ENCODE data around the gene SAMMSON. TPM values are rescaled to one million over a fixed set of nuclear protein-coding genes. Genes with fewer than 3 reads are reported as not detected.

Gene SAMMSON
- total RNA-seq, 1 donor from 2014 or later, result not detected

DNA sequence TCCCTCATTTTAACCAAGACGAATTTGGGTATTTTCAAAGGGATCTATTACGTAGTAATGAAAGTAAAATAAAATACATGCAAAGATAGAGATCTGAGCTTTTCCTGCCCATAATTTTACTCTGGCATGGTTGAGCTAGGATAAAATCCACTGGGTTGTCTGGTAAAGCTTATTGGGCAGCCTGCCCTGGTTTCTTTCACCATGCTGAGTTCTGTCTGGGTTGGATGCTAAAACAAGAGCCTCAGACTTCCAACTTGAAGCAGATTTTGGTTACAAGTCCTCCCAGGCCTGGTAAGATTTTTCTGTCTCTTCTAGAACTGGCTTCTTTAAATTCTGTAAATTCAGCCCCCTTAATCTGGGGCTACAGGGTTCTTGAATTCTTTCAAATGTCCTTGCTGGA, 86.8 kb downstream of the SAMMSON start:
- no peak overlapping the region for H3K27ac Mint-ChIP-seq (ENCODE audit: unreplicated experiment)
- no peak overlapping the region for H3K4me3 Mint-ChIP-seq (ENCODE audit: unreplicated experiment)
- no peaks in the 10 kb centered on the region for H3K9me3 Mint-ChIP-seq (ENCODE audit: unreplicated experiment)
- peaks cover 3% of the 10 kb centered on the region for H3K4me1 Mint-ChIP-seq (ENCODE audit: unreplicated experiment)
- TF ChIP-seq, protein P1, sequence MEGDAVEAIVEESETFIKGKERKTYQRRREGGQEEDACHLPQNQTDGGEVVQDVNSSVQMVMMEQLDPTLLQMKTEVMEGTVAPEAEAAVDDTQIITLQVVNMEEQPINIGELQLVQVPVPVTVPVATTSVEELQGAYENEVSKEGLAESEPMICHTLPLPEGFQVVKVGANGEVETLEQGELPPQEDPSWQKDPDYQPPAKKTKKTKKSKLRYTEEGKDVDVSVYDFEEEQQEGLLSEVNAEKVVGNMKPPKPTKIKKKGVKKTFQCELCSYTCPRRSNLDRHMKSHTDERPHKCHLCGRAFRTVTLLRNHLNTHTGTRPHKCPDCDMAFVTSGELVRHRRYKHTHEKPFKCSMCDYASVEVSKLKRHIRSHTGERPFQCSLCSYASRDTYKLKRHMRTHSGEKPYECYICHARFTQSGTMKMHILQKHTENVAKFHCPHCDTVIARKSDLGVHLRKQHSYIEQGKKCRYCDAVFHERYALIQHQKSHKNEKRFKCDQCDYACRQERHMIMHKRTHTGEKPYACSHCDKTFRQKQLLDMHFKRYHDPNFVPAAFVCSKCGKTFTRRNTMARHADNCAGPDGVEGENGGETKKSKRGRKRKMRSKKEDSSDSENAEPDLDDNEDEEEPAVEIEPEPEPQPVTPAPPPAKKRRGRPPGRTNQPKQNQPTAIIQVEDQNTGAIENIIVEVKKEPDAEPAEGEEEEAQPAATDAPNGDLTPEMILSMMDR (IDR thresholded peaks at IDR 0.05; ENCODE audit: unreplicated experiment), result no peak
- no peaks in the 10 kb centered on the region for H3K36me3 Mint-ChIP-seq (ENCODE audit: low read depth, unreplicated experiment)
- no peak for DNase-seq (ENCODE audit: low spot score)
- no peaks in the 10 kb centered on the region for H3K27me3 Mint-ChIP-seq (ENCODE audit: unreplicated experiment)

DNA sequence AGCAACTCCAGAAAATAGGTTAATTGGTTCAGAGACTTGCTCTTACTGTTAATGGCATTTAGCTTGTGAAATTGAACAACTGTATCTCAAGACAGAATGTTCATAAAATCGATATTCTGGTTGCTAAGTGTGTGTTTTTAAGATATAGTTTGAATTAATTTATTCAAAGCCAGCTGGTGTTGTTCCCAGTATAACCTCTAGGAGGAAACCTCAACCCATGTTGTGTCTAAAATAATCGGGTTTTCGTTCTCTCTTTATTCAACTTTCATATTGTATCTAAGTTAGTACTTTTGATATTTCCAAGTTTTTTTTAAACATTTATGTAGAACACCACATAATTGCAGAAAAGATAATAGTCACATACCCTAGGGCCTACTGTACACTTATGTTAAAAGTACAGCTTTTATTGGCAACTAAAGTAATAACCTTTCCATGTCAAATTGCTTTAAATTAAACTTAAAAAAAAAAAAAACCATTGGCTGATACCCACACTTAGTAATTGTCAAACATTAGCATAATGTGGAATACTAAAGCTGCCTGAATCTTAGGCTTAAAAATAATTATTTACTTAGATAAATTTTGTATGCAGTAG, 90.9 kb downstream of the SAMMSON start:
- TF ChIP-seq, protein P1 (IDR thresholded peaks at IDR 0.05; ENCODE audit: unreplicated experiment), result peak; percentile 80
- Mint-ChIP-seq H3K9me3 (ENCODE audit: unreplicated experiment) (no peaks in the 10 kb centered on the region), H3K27ac (ENCODE audit: unreplicated experiment) (no peak overlapping the region), H3K36me3 (ENCODE audit: low read depth, unreplicated experiment) (no peaks in the 10 kb centered on the region), H3K4me3 (ENCODE audit: unreplicated experiment) (no peak overlapping the region), H3K4me1 (ENCODE audit: unreplicated experiment) (no peaks in the 10 kb centered on the region), H3K27me3 (ENCODE audit: unreplicated experiment) (no peaks in the 10 kb centered on the region)
- DNase-seq (ENCODE audit: low spot score), result peak; percentile 5

DNA sequence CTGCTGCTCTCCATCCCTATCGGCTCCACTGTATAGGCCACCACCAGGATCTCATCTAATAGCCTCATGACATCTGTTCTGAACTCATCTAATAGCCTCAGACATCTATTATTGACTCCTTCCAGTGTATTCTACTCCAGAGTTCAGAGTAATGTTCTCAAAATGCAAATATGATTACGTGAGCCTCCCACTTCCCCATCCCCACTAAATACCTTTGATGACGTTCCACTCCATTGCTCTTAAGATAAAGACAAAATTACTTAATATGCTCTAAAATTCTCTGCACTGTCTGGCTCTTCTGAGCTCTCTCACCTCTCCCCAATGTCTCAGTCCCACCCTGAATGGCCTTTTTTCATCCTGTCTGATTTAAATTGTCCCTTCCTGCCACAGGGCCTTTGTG, 94.7 kb downstream of the SAMMSON start:
- Mint-ChIP-seq H3K36me3 (ENCODE audit: low read depth, unreplicated experiment) (no peaks in the 10 kb centered on the region), H3K4me1 (ENCODE audit: unreplicated experiment) (no peaks in the 10 kb centered on the region), H3K4me3 (ENCODE audit: unreplicated experiment) (no peak overlapping the region), H3K27ac (ENCODE audit: unreplicated experiment) (no peak overlapping the region), H3K27me3 (ENCODE audit: unreplicated experiment) (no peaks in the 10 kb centered on the region), H3K9me3 (ENCODE audit: unreplicated experiment) (no peaks in the 10 kb centered on the region)
- TF ChIP-seq, protein P1 (IDR thresholded peaks at IDR 0.05; ENCODE audit: unreplicated experiment), result no peak
- no peak for DNase-seq (ENCODE audit: low spot score)

DNA sequence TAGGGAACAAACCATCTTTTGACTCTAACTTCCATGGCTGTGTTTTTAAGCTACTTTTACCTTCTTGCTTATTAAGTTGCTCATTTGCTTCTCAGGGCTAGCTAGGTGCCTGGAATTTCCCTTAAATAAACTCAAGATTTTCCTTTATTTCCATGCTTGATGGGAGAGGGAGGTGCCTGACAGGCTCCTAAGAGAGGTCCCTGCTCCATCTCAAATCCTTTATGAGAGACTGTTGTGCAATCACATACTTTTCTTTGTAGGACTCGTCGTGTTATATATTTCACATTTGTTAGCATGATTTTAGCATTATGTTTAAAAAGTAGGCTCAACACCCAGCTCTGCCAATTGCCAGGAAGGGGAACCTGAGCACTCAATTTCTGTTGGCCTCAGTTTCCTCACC, 95.7 kb downstream of the SAMMSON start:
- TF ChIP-seq, protein P1 (IDR thresholded peaks at IDR 0.05; ENCODE audit: unreplicated experiment), result no peak
- H3K27me3 Mint-ChIP-seq (ENCODE audit: unreplicated experiment), result no peaks in the 10 kb centered on the region
- H3K4me3 Mint-ChIP-seq (ENCODE audit: unreplicated experiment), result no peak overlapping the region
- H3K9me3 Mint-ChIP-seq (ENCODE audit: unreplicated experiment), result no peaks in the 10 kb centered on the region
- DNase-seq (ENCODE audit: low spot score), result no peak
- H3K27ac Mint-ChIP-seq (ENCODE audit: unreplicated experiment), result no peak overlapping the region
- H3K36me3 Mint-ChIP-seq (ENCODE audit: low read depth, unreplicated experiment), result no peaks in the 10 kb centered on the region
- H3K4me1 Mint-ChIP-seq (ENCODE audit: unreplicated experiment), result no peaks in the 10 kb centered on the region

DNA sequence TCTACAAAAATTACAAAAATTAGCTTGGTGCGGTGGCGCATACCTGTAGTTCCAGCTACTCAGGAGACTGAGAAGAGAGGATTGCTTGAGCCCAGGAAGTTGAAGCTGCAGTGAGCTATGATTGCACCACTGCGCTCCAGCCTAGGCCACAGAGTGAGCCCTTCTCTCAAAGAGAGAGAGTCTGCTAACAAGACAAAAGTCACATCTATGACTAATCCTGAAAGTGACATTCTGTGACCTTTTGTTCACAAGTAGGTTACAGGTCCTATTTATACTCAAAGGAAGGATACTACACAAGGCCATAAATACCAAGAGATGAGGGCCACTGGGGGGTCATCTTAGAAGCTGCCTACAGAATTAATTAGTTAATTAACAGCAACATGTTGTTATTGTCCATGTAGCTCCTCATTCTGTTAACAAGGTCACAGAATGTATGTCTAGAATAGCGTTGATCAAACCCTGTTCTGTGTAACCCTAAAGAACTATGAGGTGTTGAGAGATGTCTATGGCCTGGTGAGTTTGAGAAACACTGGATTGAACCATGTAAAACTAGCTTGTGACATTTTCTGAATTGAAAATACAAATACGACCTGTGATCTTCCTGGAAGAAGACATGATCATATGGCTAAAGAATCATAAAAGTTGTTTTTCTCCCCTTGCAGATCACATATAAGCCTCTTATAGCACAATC, 97.0 kb downstream of the SAMMSON start:
- Mint-ChIP-seq H3K36me3 (ENCODE audit: low read depth, unreplicated experiment) (no peaks in the 10 kb centered on the region), H3K4me1 (ENCODE audit: unreplicated experiment) (no peaks in the 10 kb centered on the region), H3K27me3 (ENCODE audit: unreplicated experiment) (no peaks in the 10 kb centered on the region), H3K4me3 (ENCODE audit: unreplicated experiment) (no peak overlapping the region), H3K9me3 (ENCODE audit: unreplicated experiment) (no peaks in the 10 kb centered on the region), H3K27ac (ENCODE audit: unreplicated experiment) (no peak overlapping the region)
- no peak for DNase-seq (ENCODE audit: low spot score)
- TF ChIP-seq, protein P1 (IDR thresholded peaks at IDR 0.05; ENCODE audit: unreplicated experiment), result no peak
